B cell (primary cell): ENCODE results near the gene ZNF324. TPM values are rescaled to one million over a fixed set of nuclear protein-coding genes. Genes with fewer than 3 reads are reported as not detected.
"Not testable (repeated sequence)": the region's sequence is repeated elsewhere in the genome, so short reads cannot be mapped to it uniquely, and the experiment has no call there.

ENCODE experiments used
- ATAC-seq: fragments of 200-7000 bp; cut with Tn5 transposase; one replicate; pipeline ENCODE4 v1.10.0; 2021; ENCODE audit warnings: low read depth, mild to moderate bottlenecking, moderate number of reproducible peaks, moderate library complexity
- CTCF ChIA-PET: fragments of 350-600 bp; sonication (Branson Sonifier 250); formaldehyde crosslinking; loops from one replicate; lab custom pipeline; 2021; ENCODE audit warnings: antibody characterized with exemption, inconsistent platforms; lab: Charles Lee
- POLR2A ChIA-PET: fragments of 350-600 bp; sonication (Branson Sonifier 250); formaldehyde crosslinking; loops from one replicate; lab custom pipeline; 2021; ENCODE audit warnings: antibody characterized with exemption; lab: Charles Lee
- DNase-seq: peaks from one replicate; pipeline ENCODE4 v3.0.0; 2013
- H2AFZ ChIP-seq: 2 replicates; pipeline ENCODE4 v1.6.1; 2012; ENCODE audit warnings: mild to moderate bottlenecking, low read depth, low read length; ENCODE audit not compliant: insufficient read depth, poor library complexity, severe bottlenecking
- H3K27ac ChIP-seq, 2 donors: 1 replicate in 1 of 2; 2 replicates in 1 of 2; pipeline ENCODE4 v1.5.1; 2012 to 2013; ENCODE audit warnings: low read length in 2 of 2, mild to moderate bottlenecking in 2 of 2, moderate library complexity in 1 of 2
- H3K27me3 ChIP-seq, 4 experiments: fragments of 200-600 bp in 1 of 4; sonication (generic) in 1 of 4; replicated peaks in 1 of 4; 1 replicate in 2 of 4; 2 replicates in 2 of 4; pipeline versions ENCODE4 v1.6.1 to v1.7.0; 2013 to 2016; ENCODE audit warnings: low read length in 3 of 4, mild to moderate bottlenecking in 2 of 4, mixed read lengths in 1 of 4, moderate library complexity in 1 of 4; ENCODE audit not compliant: insufficient read depth in 4 of 4, control insufficient read depth in 3 of 4; ENCODE audit errors: control extremely low read depth in 1 of 4
- H3K36me3 ChIP-seq, 2 experiments: replicated peaks in 1 of 2; 1 replicate in 1 of 2; 2 replicates in 1 of 2; pipeline versions ENCODE4 v1.6.1 to v1.7.1; 2013; ENCODE audit warnings: low read length in 1 of 2; ENCODE audit not compliant: insufficient read depth in 2 of 2, control insufficient read depth in 1 of 2; ENCODE audit errors: control extremely low read depth in 1 of 2, extremely low read depth in 1 of 2
- H3K4me1 ChIP-seq, 2 donors: fragments of 200-600 bp in 1 of 2; sonication (generic) in 1 of 2; 1 replicate in 1 of 2; 2 replicates in 1 of 2; pipeline versions ENCODE4 v1.5.1 to v1.6.1; 2013 to 2017; ENCODE audit warnings: low read length in 2 of 2; ENCODE audit not compliant: control insufficient read depth in 2 of 2, insufficient read depth in 2 of 2
- H3K4me2 ChIP-seq: replicated peaks from 2 replicates; pipeline ENCODE3; 2012; ENCODE audit warnings: mild to moderate bottlenecking, low read depth, low read length; ENCODE audit not compliant: poor library complexity, severe bottlenecking
- H3K4me3 ChIP-seq, 5 experiments: fragments of 200-600 bp in 1 of 5; sonication (generic) in 1 of 5; 1 replicate in 3 of 5; 2 replicates in 2 of 5; pipeline versions ENCODE4 v1.5.1 to v1.7.0; 2011 to 2016; ENCODE audit warnings: low read length in 4 of 5, mild to moderate bottlenecking in 4 of 5, low read depth in 2 of 5, control low read depth in 1 of 5, moderate library complexity in 1 of 5; ENCODE audit not compliant: insufficient read depth in 1 of 5; ENCODE audit errors: control extremely low read depth in 1 of 5, extremely low read depth in 1 of 5
- H3K79me2 ChIP-seq: fragments of 200-600 bp; sonication (generic); one replicate; pipeline ENCODE4 v1.6.0; 2016; ENCODE audit warnings: low read length; ENCODE audit not compliant: control insufficient read depth, insufficient read depth
- H3K9ac ChIP-seq: fragments of 200-600 bp; sonication (generic); 2 replicates; pipeline ENCODE4 v1.6.1; 2017; ENCODE audit warnings: mild to moderate bottlenecking, low read length, moderate library complexity
- H3K9me3 ChIP-seq, 3 donors: one replicate each; pipeline versions ENCODE4 v1.6.1 to v1.7.1; 2013; ENCODE audit warnings: low read length in 2 of 3; ENCODE audit not compliant: control insufficient read depth in 2 of 3, insufficient read depth in 1 of 3; ENCODE audit errors: control extremely low read depth in 1 of 3
- H4K20me1 ChIP-seq: 2 replicates; pipeline ENCODE4 v1.6.0; 2012; ENCODE audit warnings: mild to moderate bottlenecking, low read length; ENCODE audit not compliant: insufficient read depth, control insufficient read depth, poor library complexity, severe bottlenecking
- H3K27ac Mint-ChIP-seq: one replicate; pipeline ENCODE4 v1.8.0; 2021; ENCODE audit warnings: mixed read lengths
- H3K27me3 Mint-ChIP-seq: one replicate; pipeline ENCODE4 v1.8.0; 2021; ENCODE audit warnings: mixed read lengths
- H3K4me1 Mint-ChIP-seq: one replicate; pipeline ENCODE4 v1.8.0; 2021; ENCODE audit warnings: mixed read lengths
- H3K4me3 Mint-ChIP-seq: one replicate; pipeline ENCODE4 v1.8.0; 2021; ENCODE audit warnings: mixed read lengths
- H3K9me3 Mint-ChIP-seq: one replicate; pipeline ENCODE4 v1.8.0; 2022; ENCODE audit warnings: mixed read lengths; ENCODE audit not compliant: insufficient read depth
- EZH2 ChIP-seq: IDR thresholded peaks from 2 replicates; pipeline ENCODE4 v1.6.1; 2012; ENCODE audit warnings: borderline replicate concordance, low read depth, mild to moderate bottlenecking, moderate library complexity, low read length; ENCODE audit not compliant: insufficient read depth, poor library complexity, severe bottlenecking
- WGBS: methylation state at CpG from one replicate; pipeline ENCODE4 v1.1.5; 2013; ENCODE audit warnings: missing lambda C conversion rate; ENCODE audit not compliant: insufficient coverage; 5-methylcytosine and 5-hydroxymethylcytosine counted together
- intact Hi-C: fragments of 100-400 bp; cut with micrococcal nuclease; formaldehyde crosslinking; loops from one replicate; pipeline ENCODE4 v1.10.0; 2022
- polyA plus RNA-seq: library from polyadenylated mRNA; depleted of rRNA; stranded (reverse); fragments of >200 nt; gene quantifications from 2 replicates; pipeline ENCODE4 v1.2.3, GENCODE V29; 2012
- total RNA-seq, 2 donors: library from RNA; stranded (reverse); fragments of 120-200 nt in 1 of 2; gene quantifications; 1 replicate in 1 of 2; 2 replicates in 1 of 2; pipeline versions ENCODE4 v1.2.3 to v1.2.4, GENCODE V29; 2013 to 2022
- TF ChIP-seq, protein P1 (sequence below): fragments of 200-600 bp; IDR thresholded peaks from one replicate; pipeline ENCODE4 v1.8.0; 2022; ENCODE audit warnings: antibody characterized with exemption, mild to moderate bottlenecking

The ZNF324 gene
- total and polyA plus RNA-seq, 2 donors (not counting 1 experiment from before 2014, with no cell fraction given) = 12.8 to 21.0 TPM

DNA sequence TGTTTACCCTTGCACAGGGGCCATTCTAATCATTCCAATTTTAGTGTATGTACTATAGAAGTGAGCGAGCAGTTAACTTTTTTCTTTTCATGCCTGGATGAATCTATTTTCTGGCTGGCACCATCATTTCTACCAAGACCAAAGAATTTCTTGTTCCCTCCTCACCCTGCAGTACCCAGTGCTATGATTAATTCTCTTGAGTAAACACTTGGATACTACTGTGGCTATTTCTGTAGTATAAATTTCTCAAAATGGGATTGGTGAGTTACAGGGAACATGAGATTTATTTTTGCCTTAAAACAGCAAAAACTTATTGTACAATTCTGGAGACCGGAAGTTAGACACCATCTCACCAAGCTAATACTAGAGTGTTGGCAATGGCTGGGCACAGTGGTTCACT is 16.9 kb downstream of the ZNF324 start:
- Histone ChIP-seq H2AFZ (no peak overlapping the region), H3K9ac (no peak overlapping the region), H3K4me3 (no peak overlapping the region), H3K27me3 (no peaks in the 10 kb centered on the region), H3K4me2 (no peak overlapping the region), H3K79me2 (no peaks in the 10 kb centered on the region), H3K4me1 (no peaks in the 10 kb centered on the region), H3K27ac (no peak overlapping the region), H4K20me1 (no peaks in the 10 kb centered on the region), H3K36me3 (peaks cover 0 to 2% of the 10 kb centered on the region in 2 experiments), H3K9me3 (no peaks in the 10 kb centered on the region)
- ATAC-seq = no peak
- POLR2A ChIA-PET = no interaction called here
- TF ChIP-seq EZH2 = no peak
- TF ChIP-seq, protein P1, sequence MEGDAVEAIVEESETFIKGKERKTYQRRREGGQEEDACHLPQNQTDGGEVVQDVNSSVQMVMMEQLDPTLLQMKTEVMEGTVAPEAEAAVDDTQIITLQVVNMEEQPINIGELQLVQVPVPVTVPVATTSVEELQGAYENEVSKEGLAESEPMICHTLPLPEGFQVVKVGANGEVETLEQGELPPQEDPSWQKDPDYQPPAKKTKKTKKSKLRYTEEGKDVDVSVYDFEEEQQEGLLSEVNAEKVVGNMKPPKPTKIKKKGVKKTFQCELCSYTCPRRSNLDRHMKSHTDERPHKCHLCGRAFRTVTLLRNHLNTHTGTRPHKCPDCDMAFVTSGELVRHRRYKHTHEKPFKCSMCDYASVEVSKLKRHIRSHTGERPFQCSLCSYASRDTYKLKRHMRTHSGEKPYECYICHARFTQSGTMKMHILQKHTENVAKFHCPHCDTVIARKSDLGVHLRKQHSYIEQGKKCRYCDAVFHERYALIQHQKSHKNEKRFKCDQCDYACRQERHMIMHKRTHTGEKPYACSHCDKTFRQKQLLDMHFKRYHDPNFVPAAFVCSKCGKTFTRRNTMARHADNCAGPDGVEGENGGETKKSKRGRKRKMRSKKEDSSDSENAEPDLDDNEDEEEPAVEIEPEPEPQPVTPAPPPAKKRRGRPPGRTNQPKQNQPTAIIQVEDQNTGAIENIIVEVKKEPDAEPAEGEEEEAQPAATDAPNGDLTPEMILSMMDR = no peak
- H3K27me3 Mint-ChIP-seq = no peaks in the 10 kb centered on the region
- intact Hi-C loops = no loop called here
- no peaks in the 10 kb centered on the region for H3K4me1 Mint-ChIP-seq
- no peak overlapping the region for H3K4me3 Mint-ChIP-seq
- WGBS = 83% methylated on average over 1 of the region's 2 CpGs
- H3K9me3 Mint-ChIP-seq = no peaks in the 10 kb centered on the region
- no peak for DNase-seq
- H3K27ac Mint-ChIP-seq = no peak overlapping the region
- CTCF ChIA-PET = no interaction called here

DNA sequence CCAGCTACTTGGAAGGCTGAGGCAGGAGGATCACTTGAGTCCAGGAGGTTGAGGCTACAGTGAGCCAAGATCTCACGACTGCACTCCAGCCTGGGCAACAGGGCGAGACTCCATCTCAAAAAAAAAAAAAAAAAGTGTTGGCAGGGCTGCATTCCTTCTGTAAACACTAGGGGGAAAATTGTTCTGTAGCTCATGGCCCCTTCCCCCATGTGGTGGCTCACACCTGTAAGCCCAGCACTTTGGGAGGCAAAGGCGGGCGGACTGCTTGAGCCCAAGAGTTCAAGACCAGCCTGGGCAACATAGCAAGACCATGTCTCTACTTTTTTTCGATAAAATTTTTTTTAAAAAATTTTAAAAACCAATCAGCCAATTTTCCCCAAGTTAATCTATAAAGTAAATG is 17.5 kb downstream of the ZNF324 start:
- H3K27me3 Mint-ChIP-seq = not testable (repeated sequence)

More for the DNA sequence above, 17.5 kb downstream of the ZNF324 start:
- DNase-seq, H3K79me2 ChIP-seq, H3K4me1 Mint-ChIP-seq, ATAC-seq, H3K27me3 ChIP-seq, H3K27ac Mint-ChIP-seq, H2AFZ ChIP-seq, H3K9me3 ChIP-seq, H3K4me1 ChIP-seq, H3K9me3 Mint-ChIP-seq, intact Hi-C loops, H4K20me1 ChIP-seq, H3K4me3 ChIP-seq, H3K27ac ChIP-seq, H3K4me3 Mint-ChIP-seq, CTCF ChIA-PET, H3K9ac ChIP-seq, POLR2A ChIA-PET, H3K36me3 ChIP-seq, H3K4me2 ChIP-seq: not testable (repeated sequence)
- no CpG with 5 or more reads among the region's 5 CpGs for WGBS
